ENCODE results near the gene AFF4.
"Not testable (repeated sequence)": the region's sequence is repeated elsewhere in the genome, so short reads cannot be mapped to it uniquely, and the experiment has no call there.

AFF4 gene

DNA sequence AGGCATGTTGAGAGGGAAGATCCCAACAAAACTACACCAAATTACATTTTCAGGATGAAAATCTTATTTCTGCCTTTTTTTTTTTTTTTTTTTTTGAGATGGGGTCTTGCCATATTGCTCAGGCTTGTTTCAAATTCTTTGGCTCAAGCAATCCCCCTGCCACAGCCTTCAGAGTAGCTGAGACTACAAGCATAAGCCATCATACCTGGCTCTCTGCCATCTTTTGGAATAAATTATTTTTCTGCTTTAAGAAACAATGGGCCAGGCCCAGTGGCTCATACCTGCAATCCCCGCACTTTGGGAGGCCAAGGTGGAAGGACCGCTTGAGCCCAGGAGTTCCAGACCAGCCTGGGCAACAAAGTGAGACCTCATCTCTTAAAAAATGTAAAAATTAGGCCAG lies 14.3 kb downstream of the AFF4 start:
- TF ChIP-seq, protein P1, sequence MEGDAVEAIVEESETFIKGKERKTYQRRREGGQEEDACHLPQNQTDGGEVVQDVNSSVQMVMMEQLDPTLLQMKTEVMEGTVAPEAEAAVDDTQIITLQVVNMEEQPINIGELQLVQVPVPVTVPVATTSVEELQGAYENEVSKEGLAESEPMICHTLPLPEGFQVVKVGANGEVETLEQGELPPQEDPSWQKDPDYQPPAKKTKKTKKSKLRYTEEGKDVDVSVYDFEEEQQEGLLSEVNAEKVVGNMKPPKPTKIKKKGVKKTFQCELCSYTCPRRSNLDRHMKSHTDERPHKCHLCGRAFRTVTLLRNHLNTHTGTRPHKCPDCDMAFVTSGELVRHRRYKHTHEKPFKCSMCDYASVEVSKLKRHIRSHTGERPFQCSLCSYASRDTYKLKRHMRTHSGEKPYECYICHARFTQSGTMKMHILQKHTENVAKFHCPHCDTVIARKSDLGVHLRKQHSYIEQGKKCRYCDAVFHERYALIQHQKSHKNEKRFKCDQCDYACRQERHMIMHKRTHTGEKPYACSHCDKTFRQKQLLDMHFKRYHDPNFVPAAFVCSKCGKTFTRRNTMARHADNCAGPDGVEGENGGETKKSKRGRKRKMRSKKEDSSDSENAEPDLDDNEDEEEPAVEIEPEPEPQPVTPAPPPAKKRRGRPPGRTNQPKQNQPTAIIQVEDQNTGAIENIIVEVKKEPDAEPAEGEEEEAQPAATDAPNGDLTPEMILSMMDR (conservative IDR thresholded peaks at IDR 0.05): no peak
- no peak overlapping the region for H3K27ac ChIP-seq

DNA sequence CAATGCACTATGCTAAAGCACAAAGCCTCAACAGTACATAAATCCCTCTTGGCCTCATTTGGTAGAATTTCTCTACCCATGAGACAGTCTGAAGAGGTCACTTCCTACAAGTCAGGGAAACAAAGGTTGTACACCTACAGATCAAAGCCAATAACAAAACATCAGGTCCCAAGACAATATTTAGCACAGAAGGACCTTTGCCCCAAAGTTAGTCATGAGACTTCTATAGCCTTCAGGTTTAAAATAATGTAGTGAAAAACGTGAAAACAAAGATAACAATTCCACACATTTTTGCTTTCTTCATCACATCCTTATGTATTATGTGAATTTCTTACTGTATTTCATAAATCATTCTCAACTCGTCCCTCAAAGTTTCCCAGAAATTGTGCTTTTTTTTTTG lies 15.8 kb downstream of the AFF4 start:
- TF ChIP-seq, protein P1 (conservative IDR thresholded peaks at IDR 0.05): no peak
- no peak overlapping the region for H3K27ac ChIP-seq

DNA sequence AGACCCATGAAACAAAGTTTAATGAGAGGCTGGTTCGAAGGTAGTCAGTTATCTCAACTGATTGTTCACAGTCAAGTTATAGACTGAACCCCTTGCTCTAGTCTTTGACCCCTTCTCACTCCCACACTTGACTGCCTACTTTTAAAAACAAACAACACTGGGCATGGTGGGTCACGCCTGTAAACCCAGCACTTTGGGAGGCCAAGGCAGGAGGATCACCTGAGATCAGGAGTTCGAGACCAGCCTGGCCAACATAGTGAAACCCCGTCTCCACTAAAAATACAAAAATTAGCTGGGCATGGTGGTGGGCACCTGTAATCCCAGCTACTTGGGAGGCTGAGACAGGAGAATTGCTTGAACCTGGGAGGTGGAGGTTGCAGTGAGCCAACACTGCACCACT lies 18.1 kb downstream of the AFF4 start:
- H3K27ac ChIP-seq: not testable (repeated sequence)

DNA sequence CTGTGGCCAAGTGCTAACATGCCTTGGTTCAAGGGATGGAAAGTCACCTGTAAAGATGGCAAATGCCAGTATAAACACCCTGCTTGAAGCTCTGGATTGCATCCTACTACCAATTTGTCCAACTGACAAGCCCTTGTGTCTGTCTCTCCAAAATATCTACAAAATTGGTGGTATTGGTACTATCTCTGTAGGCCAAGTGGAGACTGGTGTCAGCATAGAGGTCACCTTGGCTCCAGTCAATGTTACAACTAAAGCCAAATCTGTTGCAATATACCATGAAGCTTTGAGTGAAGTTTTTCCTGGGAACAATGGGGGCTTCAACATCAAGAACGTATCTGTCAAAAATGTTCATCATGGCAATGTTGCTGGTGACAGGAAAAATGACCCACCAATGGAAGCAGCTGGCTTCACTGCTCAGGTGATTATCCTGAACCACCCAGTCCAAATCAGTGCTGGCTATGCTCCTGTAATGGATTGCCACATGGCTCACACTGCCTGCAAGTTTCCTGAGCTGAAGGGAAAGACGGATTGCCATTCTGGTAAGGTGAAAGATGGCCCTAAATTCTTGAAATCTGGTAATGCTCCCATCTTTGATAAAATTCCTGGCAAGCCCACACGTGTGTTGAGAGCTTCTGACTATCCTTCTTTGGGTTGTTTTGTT lies 19.9 kb downstream of the AFF4 start:
- TF ChIP-seq, protein P1 (conservative IDR thresholded peaks at IDR 0.05): no peak
- no peak overlapping the region for H3K27ac ChIP-seq

DNA sequence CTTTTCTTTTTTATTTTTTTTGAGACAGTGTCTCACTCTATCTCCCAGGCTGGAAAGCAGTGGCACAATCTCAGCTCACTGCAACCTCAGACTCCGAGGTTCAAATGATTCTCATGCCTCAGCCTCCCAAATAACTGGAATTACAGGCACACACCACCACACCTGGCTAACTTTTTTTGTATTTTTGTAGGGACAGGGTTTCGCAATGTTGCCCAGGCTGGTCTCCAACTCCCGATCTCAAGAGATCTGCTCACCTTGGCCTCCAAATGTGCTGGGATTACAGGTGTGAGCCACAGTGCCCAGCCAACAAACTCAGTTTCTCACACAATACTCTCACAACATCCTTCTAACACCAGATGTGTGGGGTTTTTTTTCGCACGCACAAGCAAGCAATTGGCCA lies 22.1 kb downstream of the AFF4 start:
- TF ChIP-seq, protein P1 (conservative IDR thresholded peaks at IDR 0.05): no peak
- no peak overlapping the region for H3K27ac ChIP-seq

DNA sequence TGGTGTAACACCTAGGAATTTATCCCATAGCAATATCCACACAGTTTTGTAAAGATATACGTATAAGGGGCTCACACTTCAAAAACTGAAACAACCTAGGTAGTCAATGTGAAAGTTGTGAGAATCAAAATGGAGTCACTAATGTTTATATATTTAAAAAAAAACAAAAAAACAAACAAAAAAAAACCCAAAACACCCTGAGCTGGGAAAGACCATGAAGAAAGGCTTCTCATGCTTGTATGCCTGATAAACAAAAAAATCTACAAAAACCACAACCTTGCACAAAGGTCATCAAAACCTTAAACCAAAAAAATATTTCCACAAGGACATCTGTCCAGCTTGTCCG lies 35.4 kb downstream of the AFF4 start:
- no peak overlapping the region for H3K27ac ChIP-seq
- TF ChIP-seq, protein P1 (conservative IDR thresholded peaks at IDR 0.05): no peak

- peak overlapping the region; percentile 7; the same call in 1 of the 2 replicates for H3K27ac ChIP-seq
- TF ChIP-seq, protein P1 (conservative IDR thresholded peaks at IDR 0.05): no peak
Measured at GRCh38 chr5:132927355-132928061, 35.9 kb downstream of the AFF4 start.

DNA sequence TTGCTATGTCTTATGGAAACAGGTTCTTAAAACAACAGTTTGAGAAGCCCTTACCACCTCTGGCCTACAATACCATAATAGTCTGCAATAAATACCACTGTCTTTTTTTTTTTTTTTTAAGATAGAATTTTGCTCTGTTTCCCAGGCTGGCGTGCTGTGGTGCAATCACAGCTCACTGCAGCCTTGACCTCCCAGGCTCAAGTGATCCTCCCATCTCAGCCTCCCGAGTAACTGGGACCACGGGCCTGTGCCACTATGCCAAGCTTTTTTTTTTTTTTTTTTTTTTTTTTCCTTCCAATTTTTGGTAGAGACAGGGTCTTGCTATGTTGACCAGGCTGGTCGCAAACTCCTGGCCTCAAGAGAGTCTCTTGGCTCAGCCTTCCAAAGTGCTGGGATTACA lies 37.0 kb downstream of the AFF4 start:
- TF ChIP-seq, protein P1 (conservative IDR thresholded peaks at IDR 0.05): no peak
- no peak overlapping the region for H3K27ac ChIP-seq
